Measurements from ENCODE around the gene TAF6L. TPM values are rescaled to one million over a fixed set of nuclear protein-coding genes. Genes with fewer than 3 reads are reported as not detected.

Gene TAF6L
- total and polyA plus RNA-seq, 9 of the 15 experiments (the other 6 are each of a cell fraction or from before 2014, with no cell fraction given) = 0.04 to 45.5 (median 20.8) TPM

DNA sequence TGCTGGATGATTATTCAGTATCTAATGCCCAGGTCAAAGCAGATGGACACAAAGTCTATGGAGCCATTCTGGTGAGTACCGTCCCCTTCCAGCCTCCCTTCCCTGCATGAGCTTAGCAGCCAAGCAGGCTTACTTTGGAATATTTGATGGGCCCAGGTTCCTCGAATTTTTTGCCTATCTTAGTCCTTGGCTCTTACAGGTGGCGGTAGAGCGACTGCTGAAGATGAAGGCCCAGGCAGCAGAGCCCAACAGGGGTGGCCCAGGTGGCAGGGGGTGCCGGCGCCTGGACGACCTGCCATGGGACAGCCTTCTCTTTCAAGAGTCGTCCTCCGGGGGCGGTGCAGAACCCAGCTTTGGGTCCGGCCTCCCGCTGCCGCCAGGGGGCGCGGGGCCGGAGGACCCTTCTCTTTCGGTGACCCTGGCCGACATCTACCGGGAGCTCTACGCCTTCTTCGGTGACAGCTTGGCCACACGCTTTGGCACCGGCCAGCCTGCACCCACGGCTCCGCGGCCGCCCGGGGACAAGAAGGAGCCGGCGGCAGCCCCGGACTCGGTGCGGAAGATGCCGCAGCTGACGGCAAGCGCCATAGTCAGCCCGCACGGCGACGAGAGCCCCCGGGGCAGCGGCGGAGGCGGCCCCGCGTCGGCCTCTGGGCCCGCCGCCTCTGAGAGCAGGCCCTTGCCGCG lies 15.3 kb downstream of the TAF6L start (continued):
- TF ChIP-seq, protein P1, sequence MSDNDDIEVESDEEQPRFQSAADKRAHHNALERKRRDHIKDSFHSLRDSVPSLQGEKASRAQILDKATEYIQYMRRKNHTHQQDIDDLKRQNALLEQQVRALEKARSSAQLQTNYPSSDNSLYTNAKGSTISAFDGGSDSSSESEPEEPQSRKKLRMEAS (CRISPR knock-in tag; IDR thresholded peaks at IDR 0.05) = no peak
- TF ChIP-seq, protein P2, sequence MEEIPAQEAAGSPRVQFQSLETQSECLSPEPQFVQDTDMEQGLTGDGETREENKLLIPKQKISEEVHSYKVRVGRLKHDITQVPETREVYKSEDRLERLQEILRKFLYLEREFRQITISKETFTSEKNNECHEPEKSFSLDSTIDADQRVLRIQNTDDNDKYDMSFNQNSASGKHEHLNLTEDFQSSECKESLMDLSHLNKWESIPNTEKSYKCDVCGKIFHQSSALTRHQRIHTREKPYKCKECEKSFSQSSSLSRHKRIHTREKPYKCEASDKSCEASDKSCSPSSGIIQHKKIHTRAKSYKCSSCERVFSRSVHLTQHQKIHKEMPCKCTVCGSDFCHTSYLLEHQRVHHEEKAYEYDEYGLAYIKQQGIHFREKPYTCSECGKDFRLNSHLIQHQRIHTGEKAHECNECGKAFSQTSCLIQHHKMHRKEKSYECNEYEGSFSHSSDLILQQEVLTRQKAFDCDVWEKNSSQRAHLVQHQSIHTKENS (CRISPR knock-in tag; IDR thresholded peaks at IDR 0.05) = no peak
- TF ChIP-seq SPI1 (IDR thresholded peaks at IDR 0.05; ENCODE audit: borderline replicate concordance, low read depth, low read length) (no peak), RHOXF2B (CRISPR knock-in tag; conservative IDR thresholded peaks at IDR 0.05) (no peak), HMGN3 (IDR thresholded peaks at IDR 0.05; ENCODE audit: borderline replicate concordance, extremely low read depth, insufficient read length, low read depth, low read length) (peak; percentile 52), GABPA (tag; conservative IDR thresholded peaks at IDR 0.05; ENCODE audit: low read depth) (no peak), ZNF551 (CRISPR knock-in tag; IDR thresholded peaks at IDR 0.05) (no peak), L3MBTL2 (IDR thresholded peaks at IDR 0.05) (0 out of 2 replicates have a peak, but pooled peaks have one; percentile 47), TGIF2 (CRISPR knock-in tag; IDR thresholded peaks at IDR 0.05) (no peak), GATAD2A (IDR thresholded peaks at IDR 0.05) (no peak), ZNF436 (CRISPR knock-in tag; IDR thresholded peaks at IDR 0.05) (no peak), GABPB1 (CRISPR knock-in tag; IDR thresholded peaks at IDR 0.05) (no peak), KAT7 (CRISPR knock-in tag; IDR thresholded peaks at IDR 0.05; ENCODE audit: borderline replicate concordance) (0 out of 2 replicates have a peak, but pooled peaks have one; percentile 82)
- TF ChIP-seq, protein P3, sequence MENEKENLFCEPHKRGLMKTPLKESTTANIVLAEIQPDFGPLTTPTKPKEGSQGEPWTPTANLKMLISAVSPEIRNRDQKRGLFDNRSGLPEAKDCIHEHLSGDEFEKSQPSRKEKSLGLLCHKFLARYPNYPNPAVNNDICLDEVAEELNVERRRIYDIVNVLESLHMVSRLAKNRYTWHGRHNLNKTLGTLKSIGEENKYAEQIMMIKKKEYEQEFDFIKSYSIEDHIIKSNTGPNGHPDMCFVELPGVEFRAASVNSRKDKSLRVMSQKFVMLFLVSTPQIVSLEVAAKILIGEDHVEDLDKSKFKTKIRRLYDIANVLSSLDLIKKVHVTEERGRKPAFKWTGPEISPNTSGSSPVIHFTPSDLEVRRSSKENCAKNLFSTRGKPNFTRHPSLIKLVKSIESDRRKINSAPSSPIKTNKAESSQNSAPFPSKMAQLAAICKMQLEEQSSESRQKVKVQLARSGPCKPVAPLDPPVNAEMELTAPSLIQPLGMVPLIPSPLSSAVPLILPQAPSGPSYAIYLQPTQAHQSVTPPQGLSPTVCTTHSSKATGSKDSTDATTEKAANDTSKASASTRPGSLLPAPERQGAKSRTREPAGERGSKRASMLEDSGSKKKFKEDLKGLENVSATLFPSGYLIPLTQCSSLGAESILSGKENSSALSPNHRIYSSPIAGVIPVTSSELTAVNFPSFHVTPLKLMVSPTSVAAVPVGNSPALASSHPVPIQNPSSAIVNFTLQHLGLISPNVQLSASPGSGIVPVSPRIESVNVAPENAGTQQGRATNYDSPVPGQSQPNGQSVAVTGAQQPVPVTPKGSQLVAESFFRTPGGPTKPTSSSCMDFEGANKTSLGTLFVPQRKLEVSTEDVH (IDR thresholded peaks at IDR 0.05; ENCODE audit: low read depth, partially characterized antibody) = no peak
- TF ChIP-seq, protein P4, sequence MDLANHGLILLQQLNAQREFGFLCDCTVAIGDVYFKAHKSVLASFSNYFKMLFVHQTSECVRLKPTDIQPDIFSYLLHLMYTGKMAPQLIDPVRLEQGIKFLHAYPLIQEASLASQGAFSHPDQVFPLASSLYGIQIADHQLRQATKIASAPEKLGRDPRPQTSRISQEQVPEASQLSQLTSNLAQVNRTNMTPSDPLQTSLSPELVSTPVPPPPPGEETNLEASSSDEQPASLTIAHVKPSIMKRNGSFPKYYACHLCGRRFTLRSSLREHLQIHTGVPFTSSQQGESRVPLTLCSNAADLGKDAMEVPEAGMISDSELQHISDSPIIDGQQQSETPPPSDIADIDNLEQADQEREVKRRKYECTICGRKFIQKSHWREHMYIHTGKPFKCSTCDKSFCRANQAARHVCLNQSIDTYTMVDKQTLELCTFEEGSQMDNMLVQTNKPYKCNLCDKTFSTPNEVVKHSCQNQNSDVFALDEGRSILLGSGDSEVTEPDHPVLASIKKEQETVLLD (IDR thresholded peaks at IDR 0.05) = no peak
- TF ChIP-seq, protein P5, sequence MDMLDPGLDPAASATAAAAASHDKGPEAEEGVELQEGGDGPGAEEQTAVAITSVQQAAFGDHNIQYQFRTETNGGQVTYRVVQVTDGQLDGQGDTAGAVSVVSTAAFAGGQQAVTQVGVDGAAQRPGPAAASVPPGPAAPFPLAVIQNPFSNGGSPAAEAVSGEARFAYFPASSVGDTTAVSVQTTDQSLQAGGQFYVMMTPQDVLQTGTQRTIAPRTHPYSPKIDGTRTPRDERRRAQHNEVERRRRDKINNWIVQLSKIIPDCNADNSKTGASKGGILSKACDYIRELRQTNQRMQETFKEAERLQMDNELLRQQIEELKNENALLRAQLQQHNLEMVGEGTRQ (CRISPR knock-in tag; IDR thresholded peaks at IDR 0.05) = no peak
- TF ChIP-seq, protein P6, sequence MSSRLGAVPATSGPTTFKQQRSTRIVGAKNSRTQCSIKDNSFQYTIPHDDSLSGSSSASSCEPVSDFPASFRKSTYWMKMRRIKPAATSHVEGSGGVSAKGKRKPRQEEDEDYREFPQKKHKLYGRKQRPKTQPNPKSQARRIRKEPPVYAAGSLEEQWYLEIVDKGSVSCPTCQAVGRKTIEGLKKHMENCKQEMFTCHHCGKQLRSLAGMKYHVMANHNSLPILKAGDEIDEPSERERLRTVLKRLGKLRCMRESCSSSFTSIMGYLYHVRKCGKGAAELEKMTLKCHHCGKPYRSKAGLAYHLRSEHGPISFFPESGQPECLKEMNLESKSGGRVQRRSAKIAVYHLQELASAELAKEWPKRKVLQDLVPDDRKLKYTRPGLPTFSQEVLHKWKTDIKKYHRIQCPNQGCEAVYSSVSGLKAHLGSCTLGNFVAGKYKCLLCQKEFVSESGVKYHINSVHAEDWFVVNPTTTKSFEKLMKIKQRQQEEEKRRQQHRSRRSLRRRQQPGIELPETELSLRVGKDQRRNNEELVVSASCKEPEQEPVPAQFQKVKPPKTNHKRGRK (tag; IDR thresholded peaks at IDR 0.05) = no peak
- TF ChIP-seq, protein P7, sequence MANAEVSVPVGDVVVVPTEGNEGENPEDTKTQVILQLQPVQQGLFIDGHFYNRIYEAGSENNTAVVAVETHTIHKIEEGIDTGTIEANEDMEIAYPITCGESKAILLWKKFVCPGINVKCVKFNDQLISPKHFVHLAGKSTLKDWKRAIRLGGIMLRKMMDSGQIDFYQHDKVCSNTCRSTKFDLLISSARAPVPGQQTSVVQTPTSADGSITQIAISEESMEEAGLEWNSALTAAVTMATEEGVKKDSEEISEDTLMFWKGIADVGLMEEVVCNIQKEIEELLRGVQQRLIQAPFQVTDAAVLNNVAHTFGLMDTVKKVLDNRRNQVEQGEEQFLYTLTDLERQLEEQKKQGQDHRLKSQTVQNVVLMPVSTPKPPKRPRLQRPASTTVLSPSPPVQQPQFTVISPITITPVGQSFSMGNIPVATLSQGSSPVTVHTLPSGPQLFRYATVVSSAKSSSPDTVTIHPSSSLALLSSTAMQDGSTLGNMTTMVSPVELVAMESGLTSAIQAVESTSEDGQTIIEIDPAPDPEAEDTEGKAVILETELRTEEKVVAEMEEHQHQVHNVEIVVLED (CRISPR knock-in tag; IDR thresholded peaks at IDR 0.05) = no peak
